HFFc6 (cell line): ENCODE results near the gene ZNF428. TPM values are rescaled to one million over a fixed set of nuclear protein-coding genes. Genes with fewer than 3 reads are reported as not detected.
A peak's percentile ranks its signal among the peaks of the same experiment; 100 is the strongest.

Experiments
- DNase-seq: peaks from one replicate; pipeline ENCODE4 v3.0.0-alpha.2; 2018
- H3K27ac Mint-ChIP-seq: 2 replicates; pipeline ENCODE4 v1.8.0; 2020; ENCODE audit warnings: mild to moderate bottlenecking, mixed read lengths
- H3K27me3 Mint-ChIP-seq: 2 replicates; pipeline ENCODE4 v1.8.0; 2021; ENCODE audit warnings: mild to moderate bottlenecking, moderate library complexity, mixed read lengths; ENCODE audit not compliant: insufficient read depth
- H3K36me3 Mint-ChIP-seq: 2 replicates; pipeline ENCODE4 v1.8.0; 2021; ENCODE audit warnings: low read depth, mixed read lengths
- H3K4me1 Mint-ChIP-seq: 2 replicates; pipeline ENCODE4 v1.8.0; 2020; ENCODE audit warnings: low read depth, mixed read lengths
- H3K4me3 Mint-ChIP-seq: 2 replicates; pipeline ENCODE4 v1.8.0; 2020; ENCODE audit warnings: mild to moderate bottlenecking, moderate library complexity, mixed read lengths
- H3K9me3 Mint-ChIP-seq: 2 replicates; pipeline ENCODE4 v1.8.0; 2020; ENCODE audit warnings: mild to moderate bottlenecking, mixed read lengths
- total RNA-seq, 6 experiments: library from RNA; stranded (reverse); fragmentation: NEBNext Ultra II Directional; extraction: Animal tissue kit (Norgen Biotek cat#: 25700); gene quantifications; 2 replicates in 1 of 6; 3 replicates in 5 of 6; pipeline ENCODE4 v1.2.3, GENCODE V29; 2021
- TF ChIP-seq, protein P1 (sequence below): fragments of 200-600 bp; sonication (generic); IDR thresholded peaks from 2 replicates; pipeline ENCODE4 v1.5.0; 2021; ENCODE audit warnings: antibody characterized with exemption, mild to moderate bottlenecking

ZNF428 gene
- total RNA-seq, 6 experiments from 2014 or later, result 32.2 to 42.2 (median 37.3) TPM

DNA sequence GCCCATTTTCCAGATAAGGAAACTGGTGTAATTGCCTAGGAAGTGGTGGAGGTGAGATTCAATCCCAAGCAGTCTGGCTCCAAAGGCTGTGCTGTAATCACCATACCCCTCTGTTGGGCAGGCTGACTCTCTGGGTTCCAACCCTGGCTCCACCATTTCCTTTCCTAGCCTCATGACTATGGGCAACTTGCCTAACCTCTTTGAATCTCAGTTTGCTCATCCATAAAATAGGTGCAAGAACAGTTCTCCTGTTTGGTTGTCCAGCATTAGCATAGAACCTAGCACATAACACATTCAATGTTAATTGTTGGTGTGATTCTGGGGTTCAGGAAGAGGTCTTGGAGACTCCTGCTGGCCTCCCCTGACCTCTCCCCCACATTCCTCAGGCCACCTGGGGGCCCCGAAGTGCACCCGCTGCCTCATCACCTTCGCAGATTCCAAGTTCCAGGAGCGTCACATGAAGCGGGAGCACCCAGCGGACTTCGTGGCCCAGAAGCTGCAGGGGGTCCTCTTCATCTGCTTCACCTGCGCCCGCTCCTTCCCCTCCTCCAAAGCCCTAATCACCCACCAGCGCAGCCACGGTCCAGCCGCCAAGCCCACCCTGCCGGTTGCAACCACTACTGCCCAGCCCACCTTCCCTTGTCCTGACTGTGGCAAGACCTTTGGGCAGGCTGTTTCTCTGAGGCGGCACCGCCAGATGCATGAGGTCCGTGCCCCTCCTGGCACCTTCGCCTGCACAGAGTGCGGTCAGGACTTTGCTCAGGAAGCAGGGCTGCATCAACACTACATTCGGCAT, 20.8 kb downstream of the ZNF428 start:
- Mint-ChIP-seq H3K36me3 (peaks cover 9% of the 10 kb centered on the region), H3K9me3 (no peaks in the 10 kb centered on the region), H3K4me3 (peak overlapping the region; percentile 94; the same call in 1 of the 2 replicates), H3K27ac (no peak overlapping the region), H3K27me3 (peaks cover 7% of the 10 kb centered on the region), H3K4me1 (peaks cover 20% of the 10 kb centered on the region)
- DNase-seq, result no peak
- TF ChIP-seq, protein P1, sequence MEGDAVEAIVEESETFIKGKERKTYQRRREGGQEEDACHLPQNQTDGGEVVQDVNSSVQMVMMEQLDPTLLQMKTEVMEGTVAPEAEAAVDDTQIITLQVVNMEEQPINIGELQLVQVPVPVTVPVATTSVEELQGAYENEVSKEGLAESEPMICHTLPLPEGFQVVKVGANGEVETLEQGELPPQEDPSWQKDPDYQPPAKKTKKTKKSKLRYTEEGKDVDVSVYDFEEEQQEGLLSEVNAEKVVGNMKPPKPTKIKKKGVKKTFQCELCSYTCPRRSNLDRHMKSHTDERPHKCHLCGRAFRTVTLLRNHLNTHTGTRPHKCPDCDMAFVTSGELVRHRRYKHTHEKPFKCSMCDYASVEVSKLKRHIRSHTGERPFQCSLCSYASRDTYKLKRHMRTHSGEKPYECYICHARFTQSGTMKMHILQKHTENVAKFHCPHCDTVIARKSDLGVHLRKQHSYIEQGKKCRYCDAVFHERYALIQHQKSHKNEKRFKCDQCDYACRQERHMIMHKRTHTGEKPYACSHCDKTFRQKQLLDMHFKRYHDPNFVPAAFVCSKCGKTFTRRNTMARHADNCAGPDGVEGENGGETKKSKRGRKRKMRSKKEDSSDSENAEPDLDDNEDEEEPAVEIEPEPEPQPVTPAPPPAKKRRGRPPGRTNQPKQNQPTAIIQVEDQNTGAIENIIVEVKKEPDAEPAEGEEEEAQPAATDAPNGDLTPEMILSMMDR, result no peak

DNA sequence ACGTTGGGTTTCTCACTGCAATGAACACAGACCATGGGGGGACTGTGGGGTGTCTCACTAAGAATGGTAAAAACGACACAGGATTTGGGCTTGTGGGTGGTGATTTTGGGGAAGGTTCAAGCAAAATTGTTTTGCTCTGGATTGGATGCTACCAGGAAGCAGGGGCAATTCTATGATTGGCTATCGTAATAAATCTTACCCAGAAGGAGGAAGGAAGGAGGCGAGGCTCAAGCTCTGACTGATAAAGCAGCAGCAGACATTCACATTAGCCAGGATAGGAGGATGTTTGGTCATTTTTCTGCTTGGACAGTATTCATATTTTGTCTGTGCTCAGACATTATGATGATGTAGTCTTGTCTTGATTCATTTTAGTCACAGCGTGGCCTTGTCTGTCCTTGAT, 21.6 kb downstream of the ZNF428 start:
- DNase-seq, result no peak
- H3K4me1 Mint-ChIP-seq, result peaks cover 26% of the 10 kb centered on the region
- H3K27me3 Mint-ChIP-seq, result peaks cover 5% of the 10 kb centered on the region
- peaks cover 14% of the 10 kb centered on the region for H3K36me3 Mint-ChIP-seq
- peak overlapping the region; percentile 94 for H3K4me3 Mint-ChIP-seq
- TF ChIP-seq, protein P1, result no peak
- H3K27ac Mint-ChIP-seq, result peak overlapping the region; percentile 99
- H3K9me3 Mint-ChIP-seq, result no peaks in the 10 kb centered on the region

DNA sequence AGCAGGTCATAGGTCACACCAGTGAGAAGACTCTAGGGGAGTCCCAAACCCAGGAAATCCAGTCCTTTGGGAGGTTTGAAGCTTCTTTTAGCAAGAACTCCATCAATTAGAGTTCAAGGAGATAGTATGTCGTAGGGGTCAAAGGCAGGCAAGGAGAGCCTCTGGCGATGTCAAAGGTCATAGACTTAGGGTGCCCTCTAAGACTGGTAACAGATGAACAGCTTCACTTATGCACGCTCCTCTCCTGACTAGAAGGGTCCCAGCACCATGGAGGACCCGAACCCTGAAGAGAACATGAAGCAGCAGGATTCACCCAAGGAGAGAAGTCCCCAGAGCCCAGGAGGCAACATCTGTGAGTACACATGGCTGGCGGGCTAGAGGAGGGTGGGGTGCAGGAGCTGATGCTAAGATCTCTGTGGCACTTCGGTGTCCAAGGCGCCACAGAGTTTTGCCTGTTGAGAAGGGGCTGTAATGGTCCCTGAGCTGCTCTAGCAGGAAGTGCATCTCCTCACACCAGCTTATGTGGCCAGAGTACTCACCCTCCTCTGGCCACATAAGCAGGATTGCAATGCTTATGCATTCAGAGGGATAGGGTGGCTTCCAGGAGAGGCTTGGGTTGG, 22.5 kb downstream of the ZNF428 start:
- peak overlapping the region; percentile 99 for H3K27ac Mint-ChIP-seq

DNA sequence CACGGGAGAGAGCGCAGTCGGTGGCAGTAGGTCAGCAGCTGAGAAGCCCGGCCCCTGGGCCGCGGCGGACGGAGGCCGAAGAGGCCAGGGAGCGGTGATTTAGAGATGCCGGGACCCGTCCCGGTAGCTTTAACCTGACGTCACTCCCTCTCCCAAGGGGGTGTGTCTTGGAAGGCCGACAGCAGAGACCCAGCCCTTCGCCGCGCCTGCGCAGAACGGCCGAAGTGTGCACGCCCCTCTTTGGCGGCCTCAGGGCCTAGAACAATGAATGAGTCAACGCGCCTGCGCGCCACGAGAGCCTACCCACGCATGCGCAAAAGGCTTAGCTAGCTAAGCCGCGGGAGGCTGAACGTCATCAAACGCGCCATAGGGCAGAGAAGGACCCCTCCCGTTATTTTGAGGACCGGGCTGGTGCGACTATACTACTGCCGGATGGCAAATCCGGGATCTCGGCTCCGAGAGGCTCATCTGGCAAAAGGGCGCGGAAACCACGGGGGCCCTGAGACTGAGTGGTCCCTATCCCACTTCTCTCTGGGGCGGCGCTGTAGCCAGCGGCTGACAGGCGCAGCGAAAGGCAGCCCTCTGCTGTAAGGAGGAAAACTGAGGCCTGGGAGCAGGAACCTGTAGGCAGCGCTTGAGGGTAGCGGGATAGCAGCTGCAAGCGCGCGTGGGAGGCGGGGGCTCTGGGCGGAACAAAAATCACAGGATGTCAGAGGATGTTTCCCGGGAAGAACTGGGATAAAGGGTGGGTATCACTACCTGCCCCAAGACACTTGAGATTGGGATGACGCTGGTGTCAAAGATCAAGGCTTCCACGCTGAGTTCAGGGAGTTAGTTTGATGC, 23.2 kb downstream of the ZNF428 start, which contains the start of the genes IRGQ and ZNF576:
TSS of gene IRGQ (minus strand) at position 136 of the 843 bp plus-strand sequence. CDS start 796 bp downstream, outside the sequence.
TSS of gene ZNF576 (plus strand) at position 597 of the 843 bp plus-strand sequence. CDS start 514 bp downstream, outside the sequence.
- DNase-seq, result peak; percentile 99
- peaks cover 5% of the 10 kb centered on the region for H3K27me3 Mint-ChIP-seq
- TF ChIP-seq, protein P1, result peak; percentile 54
- no peaks in the 10 kb centered on the region for H3K9me3 Mint-ChIP-seq
- H3K36me3 Mint-ChIP-seq, result peaks cover 14% of the 10 kb centered on the region
- H3K27ac Mint-ChIP-seq, result peak within 1 kb of the TSS; percentile 99
- H3K4me1 Mint-ChIP-seq, result peaks cover 26% of the 10 kb centered on the region
- peak within 1 kb of the TSS; percentile 94 for H3K4me3 Mint-ChIP-seq

More for the DNA sequence above, 22.5 kb downstream of the ZNF428 start:
- Mint-ChIP-seq H3K4me1 (peaks cover 26% of the 10 kb centered on the region), H3K27me3 (peaks cover 5% of the 10 kb centered on the region), H3K36me3 (peaks cover 14% of the 10 kb centered on the region), H3K4me3 (peak overlapping the region; percentile 94), H3K9me3 (no peaks in the 10 kb centered on the region)
- TF ChIP-seq, protein P1, result no peak
- no peak for DNase-seq

DNA sequence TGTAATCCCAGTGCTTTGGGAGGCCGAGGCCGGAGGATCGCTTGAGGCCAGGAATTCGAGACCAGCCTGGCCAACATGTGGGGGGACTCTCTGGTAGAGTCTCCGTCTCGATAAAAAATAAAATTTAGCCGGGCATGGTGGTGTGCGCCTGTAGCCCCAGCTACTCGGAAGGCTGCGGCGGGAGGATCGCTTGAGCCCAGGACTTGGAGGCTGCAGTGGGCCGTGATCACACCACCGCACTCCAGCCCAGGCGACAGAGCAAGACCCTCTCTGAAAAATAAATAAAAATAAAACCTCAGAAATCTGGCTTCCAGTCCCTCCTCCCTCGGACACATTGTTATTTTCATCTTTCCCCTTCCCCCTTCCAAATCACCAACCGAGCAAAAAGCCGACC, 23.8 kb downstream of the ZNF428 start:
- H3K4me3 Mint-ChIP-seq, result peak overlapping the region; percentile 94
- H3K27me3 Mint-ChIP-seq, result peaks cover 5% of the 10 kb centered on the region
- H3K4me1 Mint-ChIP-seq, result peaks cover 26% of the 10 kb centered on the region
- peak; percentile 13 for DNase-seq
- H3K27ac Mint-ChIP-seq, result peak overlapping the region; percentile 99
- H3K9me3 Mint-ChIP-seq, result no peaks in the 10 kb centered on the region
- H3K36me3 Mint-ChIP-seq, result peaks cover 18% of the 10 kb centered on the region
- TF ChIP-seq, protein P1, result no peak
